Stimulated activated CD8-positive, alpha-beta memory T cell treated with anti-CD3 and anti-CD28 coated beads, Interleukin-12 subunit alpha, Interleukin-12 subunit beta, amount 100 ng/mL, for 1 hour (primary cell): ENCODE measurements around the gene TXNDC2.
"Not testable (repeated sequence)": the region's sequence is repeated elsewhere in the genome, so short reads cannot be mapped to it uniquely, and the experiment has no call there.

ENCODE experiments used
- DNase-seq: peaks from one replicate; pipeline ENCODE4 v3.0.0-alpha.2; 2020; ENCODE audit warnings: low read depth

TXNDC2 gene

DNA sequence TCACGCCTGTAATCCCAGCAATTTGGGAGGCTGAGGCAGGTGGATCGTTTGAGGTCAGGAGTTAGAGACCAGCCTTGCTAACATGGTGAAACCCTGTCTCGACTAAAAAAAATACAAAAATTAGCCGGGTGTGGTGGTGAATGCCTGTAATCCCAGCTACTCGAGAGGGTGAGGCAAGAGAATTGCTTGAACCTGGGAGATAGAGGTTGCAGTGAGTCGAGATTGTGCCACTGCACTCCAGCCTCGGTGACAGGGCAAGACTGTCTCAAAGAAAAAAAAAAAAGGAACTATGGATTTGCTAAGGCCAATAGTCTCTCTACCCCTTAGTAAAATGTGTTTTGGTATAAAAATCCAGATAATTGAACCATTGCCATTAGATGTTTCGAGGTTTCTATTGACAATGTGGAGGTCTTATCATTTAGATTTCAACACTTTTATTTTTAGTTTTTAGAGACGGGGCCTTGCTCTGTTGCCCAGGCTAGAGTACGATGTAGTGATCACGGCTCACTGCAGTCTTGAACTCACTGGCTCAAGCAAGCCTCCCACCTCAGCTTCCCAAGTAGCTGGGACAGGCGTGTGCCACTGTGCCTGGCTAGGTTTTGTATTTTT lies 1.1 kb upstream of the TXNDC2 start:
- no peak for DNase-seq

DNA sequence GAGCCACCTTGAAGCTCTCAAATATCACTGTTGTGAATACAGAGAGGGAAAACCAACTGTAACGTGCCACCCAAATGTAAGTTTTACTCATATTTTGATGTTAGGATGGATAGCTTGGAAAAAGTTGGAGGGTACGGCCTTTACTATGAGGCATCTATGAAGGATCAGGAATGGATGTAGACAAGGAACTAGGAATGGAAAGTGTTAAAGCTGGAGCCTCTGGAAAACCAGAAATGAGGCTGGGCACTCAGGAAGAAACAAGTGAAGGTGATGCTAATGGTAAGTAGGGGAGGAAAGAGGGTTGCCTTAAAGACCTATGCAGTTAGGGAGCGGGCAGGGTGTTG lies 204 bp downstream of the TXNDC2 start:
- DNase-seq = no peak

DNA sequence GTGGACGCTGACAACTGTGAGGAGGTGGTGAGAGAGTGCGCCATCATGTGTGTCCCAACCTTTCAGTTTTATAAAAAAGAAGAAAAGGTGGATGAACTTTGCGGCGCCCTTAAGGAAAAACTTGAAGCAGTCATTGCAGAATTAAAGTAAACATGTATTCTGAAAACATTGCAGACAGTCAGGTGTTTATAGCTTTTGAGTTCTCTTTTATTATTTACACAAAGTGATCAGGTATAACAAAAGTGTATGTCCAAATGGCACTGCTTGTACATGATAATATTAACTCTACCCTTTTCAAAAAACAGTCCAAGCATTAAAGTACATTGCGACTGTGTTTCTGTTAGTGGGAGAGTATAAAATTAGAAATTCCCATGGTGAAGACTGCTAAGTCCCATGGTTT lies 2.2 kb downstream of the TXNDC2 start:
- no peak for DNase-seq

DNA sequence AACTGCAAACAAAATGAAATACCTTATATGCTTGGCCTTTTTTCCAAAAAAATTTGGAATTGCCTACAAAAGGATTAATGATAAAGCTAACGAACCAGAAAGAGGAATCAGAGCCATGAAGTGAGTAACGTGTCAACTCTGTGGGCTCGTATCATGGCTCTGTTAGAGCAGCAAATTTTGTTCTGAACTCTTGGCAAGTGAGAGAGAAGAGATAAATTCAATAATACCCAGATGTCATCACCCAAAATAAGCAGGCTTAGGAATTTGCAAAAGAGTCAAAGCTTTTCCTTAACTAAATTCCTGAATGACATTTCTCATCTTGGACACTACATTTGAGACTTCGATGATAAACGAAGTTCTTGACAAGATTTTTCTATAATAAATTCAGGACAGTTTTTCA lies 4.4 kb downstream of the TXNDC2 start:
- no peak for DNase-seq

GRCh38 chr18:9890957-9891356 lies 5.2 kb downstream of the TXNDC2 start:
- DNase-seq = no peak

DNA sequence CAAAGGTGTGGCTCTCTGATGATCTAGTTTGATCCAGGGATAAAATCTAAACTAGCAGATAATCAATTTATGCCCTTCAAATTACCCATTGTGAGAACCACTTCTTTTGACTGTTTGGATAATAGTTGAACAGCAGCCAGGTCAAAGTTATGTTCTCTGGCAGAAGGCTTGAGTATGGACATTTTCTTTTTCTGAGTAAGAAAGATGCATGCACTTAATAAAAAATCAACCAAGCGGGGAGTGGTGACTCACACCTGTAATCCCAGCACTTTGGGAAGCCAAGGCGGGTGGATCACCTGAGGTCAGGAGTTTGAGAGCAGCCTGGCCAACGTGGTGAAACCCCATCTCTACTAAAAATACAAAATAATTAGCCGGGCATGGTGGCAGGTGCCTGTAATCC lies 5.7 kb downstream of the TXNDC2 start:
- DNase-seq = not testable (repeated sequence)

DNA sequence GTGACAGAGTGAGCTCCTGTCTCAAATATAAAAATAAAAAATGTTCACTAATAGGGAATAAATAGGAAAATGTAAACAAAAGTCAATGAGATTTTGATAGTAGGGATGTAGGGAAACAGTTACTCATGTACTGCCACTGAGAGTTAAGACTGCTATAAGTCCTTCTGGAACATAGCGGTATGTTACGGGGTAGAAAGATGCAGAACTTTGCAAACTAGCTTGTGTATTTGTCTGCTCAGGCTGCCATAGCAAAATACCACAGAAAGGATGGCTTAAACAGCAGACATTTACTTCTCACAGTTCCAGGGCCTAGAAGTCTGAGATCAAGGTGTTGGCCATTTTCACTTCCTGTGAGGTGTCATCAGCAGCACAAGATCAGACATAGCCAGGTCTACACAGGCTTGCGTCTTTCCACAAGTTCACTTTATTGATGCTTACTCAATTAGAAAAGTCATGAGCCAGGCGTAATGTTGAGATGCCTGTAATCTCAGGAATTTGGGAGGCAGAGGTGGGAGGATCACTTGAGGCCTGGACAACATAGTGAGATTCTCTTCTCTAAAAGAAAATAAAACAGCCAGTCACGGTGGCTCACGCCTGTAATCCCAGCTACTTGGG lies 8.8 kb downstream of the TXNDC2 start:
- DNase-seq = no peak

DNA sequence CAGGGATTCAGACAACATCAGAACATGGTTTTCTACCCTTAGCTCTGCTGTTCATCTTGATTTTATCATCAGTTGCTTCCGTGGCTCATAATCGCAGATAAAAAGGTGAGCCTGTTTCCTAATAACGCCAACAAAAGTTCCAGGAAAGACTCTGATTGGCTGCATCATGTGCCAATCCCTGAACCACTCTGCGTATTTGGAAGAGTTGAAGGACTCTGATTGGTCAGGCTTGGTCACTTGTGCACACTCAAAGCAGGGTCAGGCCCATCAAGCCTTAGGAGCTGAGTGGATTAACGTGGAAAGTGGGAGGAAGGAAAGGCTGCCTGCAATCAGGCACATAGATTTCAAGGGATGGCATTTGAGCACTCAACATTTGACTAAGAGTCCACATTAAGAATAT lies 11.4 kb downstream of the TXNDC2 start:
- DNase-seq = no peak

- not testable (repeated sequence) for DNase-seq
These were observed 12.1 kb downstream of the TXNDC2 start for GRCh38 chr18:9897787-9898291.

GRCh38 chr18:9898792-9899549 lies 13.2 kb downstream of the TXNDC2 start:
- DNase-seq = no peak

DNA sequence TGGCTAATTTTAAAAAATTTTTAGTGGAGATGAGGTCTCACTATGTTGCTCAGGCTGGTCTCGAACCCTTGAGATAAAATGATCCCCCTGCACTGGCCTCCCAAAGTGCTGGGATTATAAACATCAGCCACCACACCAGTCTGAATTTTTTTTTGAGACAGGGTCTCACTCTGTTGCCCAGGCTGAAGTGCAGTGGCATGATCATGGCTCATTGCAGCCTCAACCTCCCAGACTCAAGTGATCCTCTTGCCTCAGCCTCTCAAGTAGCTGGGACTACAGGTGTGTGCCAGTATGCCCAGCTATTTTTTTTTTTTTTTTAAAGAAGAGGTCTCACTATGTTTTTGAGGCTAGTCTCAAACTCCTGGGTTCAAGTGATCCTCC lies 13.8 kb downstream of the TXNDC2 start:
- DNase-seq = not testable (repeated sequence)

DNA sequence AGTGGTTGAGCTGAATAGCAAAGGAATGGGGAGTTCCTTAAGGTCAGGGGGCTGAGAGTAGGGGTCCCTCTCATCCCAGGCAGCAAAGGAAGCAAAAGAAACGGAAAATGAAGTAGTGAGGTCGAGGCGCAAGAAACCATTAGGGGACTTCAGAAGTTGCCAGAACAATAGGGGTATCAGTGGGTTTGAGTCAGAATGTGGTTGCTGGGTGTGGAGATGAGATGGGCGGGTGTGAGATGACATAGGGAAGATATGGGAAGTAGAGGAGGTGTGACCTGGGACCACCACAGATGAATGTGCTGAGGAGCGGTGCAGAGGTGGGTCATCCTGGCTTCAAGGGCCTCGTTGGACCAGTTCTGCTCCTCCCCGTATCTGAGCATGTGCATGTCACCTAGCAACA lies 14.9 kb downstream of the TXNDC2 start:
- DNase-seq = no peak

DNA sequence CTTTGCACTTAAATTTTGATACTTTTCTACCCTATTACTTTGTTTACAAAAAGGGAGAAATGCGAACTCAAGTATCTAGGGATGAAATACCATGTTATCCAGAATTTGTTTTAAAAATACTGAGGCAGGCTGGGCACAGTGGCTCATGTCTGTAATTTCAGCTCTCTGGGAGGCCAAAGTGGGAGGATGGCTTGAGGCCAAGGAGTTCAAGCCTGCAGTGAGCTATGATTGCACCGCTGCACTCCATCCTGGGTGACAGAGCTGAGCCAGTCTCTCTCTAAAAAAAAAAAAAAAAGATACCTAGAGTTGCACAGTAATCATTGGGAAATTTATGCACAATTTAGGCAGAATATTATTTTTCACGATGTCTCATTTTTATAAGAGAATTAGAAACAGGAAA lies 15.6 kb downstream of the TXNDC2 start:
- DNase-seq = no peak

GRCh38 chr18:9902264-9902663 lies 16.5 kb downstream of the TXNDC2 start:
- DNase-seq = not testable (repeated sequence)

- DNase-seq = no peak
These were observed 17.1 kb downstream of the TXNDC2 start for GRCh38 chr18:9902832-9903231.

DNA sequence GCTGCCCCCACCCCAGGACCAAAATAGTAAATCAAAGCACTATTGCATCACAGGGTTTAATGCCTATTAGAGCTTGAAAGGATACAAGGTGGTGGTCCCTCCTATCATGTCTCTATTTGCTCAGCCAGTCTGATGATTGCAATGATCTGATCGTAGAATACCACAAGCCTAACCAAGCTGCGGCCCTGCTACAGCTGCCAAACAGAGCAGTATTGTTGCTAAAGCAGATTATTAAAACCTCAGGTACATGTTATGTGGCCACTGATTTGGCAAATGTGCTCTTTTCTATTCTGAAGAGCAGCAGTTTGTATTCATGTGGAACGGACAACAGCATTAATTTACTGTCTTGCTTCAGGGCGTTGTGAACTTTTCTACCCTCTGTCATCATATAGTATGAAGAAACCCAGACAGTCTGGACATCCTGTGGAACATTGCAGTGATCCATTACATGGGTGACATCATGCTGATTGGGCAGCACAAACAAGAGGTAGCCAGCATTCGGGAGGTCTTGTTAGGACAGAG lies 19.7 kb downstream of the TXNDC2 start:
- no peak for DNase-seq

GRCh38 chr18:9906481-9906880 lies 20.7 kb downstream of the TXNDC2 start:
- no peak for DNase-seq

DNA sequence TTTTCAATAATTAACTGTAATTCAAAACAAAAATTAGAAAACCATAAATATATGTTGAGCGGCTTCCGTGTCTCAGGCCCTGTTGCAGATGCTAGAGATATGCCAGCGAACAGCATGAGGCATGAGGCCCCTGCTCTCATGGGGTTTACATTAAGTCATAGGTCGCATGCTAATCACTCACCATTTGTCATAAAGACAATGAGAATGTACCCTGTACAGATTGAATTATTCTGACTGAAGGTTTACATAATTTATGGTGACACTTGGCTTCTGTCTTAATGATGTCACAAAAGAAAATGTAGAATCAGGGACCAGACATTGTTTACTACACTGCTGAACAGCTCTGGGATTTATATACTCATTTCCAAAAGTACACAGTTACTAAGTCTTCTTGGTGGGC lies 22.1 kb downstream of the TXNDC2 start:
- no peak for DNase-seq

DNA sequence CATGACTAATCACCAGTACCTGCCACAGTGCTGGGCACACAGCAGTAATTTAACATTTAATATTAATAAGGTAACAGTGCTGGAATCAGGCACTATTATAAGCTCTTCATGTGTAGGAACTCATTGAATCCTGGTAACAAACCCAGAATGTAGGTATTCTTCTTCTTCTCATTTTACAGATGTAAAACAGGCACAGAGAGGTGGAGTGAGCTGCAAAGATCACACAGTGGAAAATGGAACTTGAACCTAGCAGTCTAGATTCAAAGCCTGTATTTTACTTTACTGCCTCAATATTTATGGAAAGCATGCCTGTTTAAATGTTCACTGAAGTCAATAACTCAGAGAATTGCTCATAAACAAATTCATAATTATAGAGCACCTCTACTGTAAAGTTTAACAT lies 24.3 kb downstream of the TXNDC2 start:
- no peak for DNase-seq

- no peak for DNase-seq
These were observed 24.9 kb downstream of the TXNDC2 start for GRCh38 chr18:9910661-9911060.

GRCh38 chr18:9911226-9911625 lies 25.5 kb downstream of the TXNDC2 start:
- DNase-seq = no peak

GRCh38 chr18:9912285-9912684 lies 26.5 kb downstream of the TXNDC2 start:
- not testable (repeated sequence) for DNase-seq

- no peak for DNase-seq
These were observed 27.4 kb downstream of the TXNDC2 start for GRCh38 chr18:9913151-9913525.
